ENCODE measurements around the gene INPP5B. TPM values are rescaled to one million over a fixed set of nuclear protein-coding genes. Genes with fewer than 3 reads are reported as not detected.
A peak's percentile ranks its signal among the peaks of the same experiment; 100 is the strongest.

Gene INPP5B
- total RNA-seq, 1 experiment from 2014 or later: 18.8 TPM

DNA sequence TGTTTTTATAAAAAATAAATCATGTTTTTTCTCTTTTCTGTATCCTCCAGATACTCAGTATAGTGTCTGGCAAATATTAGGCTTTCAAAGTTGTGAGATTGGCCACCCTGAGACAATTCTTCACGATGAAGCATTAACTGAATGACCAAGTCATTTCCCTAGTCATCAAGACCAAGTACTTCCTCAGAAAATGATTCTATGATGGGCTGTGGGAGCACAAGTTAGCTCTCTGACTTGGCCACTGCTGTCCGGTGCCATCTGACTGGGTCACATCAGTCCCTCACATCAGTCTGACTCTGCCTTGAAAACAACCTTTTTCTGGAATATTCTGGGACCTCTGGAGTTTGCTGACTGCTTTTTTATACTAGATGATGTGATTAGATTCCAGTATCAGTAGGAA, 125.4 kb downstream of the INPP5B start:
- Mint-ChIP-seq H3K4me1 (ENCODE audit: low read depth, unreplicated experiment) (no peaks in the 10 kb centered on the region), H3K4me3 (ENCODE audit: unreplicated experiment) (no peak overlapping the region), H3K36me3 (ENCODE audit: insufficient read depth, unreplicated experiment) (peaks cover 20% of the 10 kb centered on the region), H3K9me3 (ENCODE audit: unreplicated experiment) (no peaks in the 10 kb centered on the region), H3K27me3 (ENCODE audit: insufficient read depth, unreplicated experiment) (no peaks in the 10 kb centered on the region), H3K27ac (ENCODE audit: unreplicated experiment) (no peak overlapping the region)
- POLR2A ChIA-PET: no interaction called here
- CTCF ChIA-PET: no interaction called here
- Histone ChIP-seq H3K27me3 (replicated peaks; ENCODE audit: control insufficient read depth, insufficient read depth, low read length) (no peaks in the 10 kb centered on the region), H3K4me3 (ENCODE audit: low read depth, low read length) (no peak overlapping the region), H3K4me1 (no peaks in the 10 kb centered on the region), H3K36me3 (ENCODE audit: control insufficient read depth, insufficient read depth, low read length) (no peaks in the 10 kb centered on the region), H3K9me3 (no peaks in the 10 kb centered on the region)
- intact Hi-C loops (cut with micrococcal nuclease; ENCODE audit: unreplicated experiment): no loop called here
- TF ChIP-seq, protein P1, sequence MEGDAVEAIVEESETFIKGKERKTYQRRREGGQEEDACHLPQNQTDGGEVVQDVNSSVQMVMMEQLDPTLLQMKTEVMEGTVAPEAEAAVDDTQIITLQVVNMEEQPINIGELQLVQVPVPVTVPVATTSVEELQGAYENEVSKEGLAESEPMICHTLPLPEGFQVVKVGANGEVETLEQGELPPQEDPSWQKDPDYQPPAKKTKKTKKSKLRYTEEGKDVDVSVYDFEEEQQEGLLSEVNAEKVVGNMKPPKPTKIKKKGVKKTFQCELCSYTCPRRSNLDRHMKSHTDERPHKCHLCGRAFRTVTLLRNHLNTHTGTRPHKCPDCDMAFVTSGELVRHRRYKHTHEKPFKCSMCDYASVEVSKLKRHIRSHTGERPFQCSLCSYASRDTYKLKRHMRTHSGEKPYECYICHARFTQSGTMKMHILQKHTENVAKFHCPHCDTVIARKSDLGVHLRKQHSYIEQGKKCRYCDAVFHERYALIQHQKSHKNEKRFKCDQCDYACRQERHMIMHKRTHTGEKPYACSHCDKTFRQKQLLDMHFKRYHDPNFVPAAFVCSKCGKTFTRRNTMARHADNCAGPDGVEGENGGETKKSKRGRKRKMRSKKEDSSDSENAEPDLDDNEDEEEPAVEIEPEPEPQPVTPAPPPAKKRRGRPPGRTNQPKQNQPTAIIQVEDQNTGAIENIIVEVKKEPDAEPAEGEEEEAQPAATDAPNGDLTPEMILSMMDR (IDR thresholded peaks at IDR 0.05; ENCODE audit: insufficient read depth in 1 of 2, low read depth in 1 of 2, low read length in 1 of 2, severe bottlenecking in 1 of 2, unreplicated experiment in 1 of 2): no peak
- DNase-seq: no peak
- no TSS peak for BruUV-seq (replicated peaks)

DNA sequence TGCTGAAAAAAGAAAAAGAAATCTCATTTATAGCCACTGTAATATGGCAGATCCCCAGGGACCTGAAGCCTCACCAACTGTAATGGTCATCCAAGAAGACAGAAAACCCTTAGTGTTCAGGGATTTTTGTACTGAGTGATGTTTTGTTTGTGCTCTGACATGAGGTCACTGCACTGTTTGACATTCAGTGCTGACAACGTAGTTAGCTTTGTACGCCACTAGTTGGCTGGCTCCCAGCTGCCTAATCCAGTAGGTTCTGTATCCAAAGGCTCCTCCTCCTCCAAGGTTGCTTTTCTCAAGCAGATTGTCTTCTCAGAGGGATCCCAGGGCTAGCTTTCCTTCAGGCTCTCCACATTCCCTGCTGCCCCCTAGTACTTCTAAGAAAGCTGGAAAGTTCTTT, 129.4 kb downstream of the INPP5B start:
- intact Hi-C loops (cut with micrococcal nuclease; ENCODE audit: unreplicated experiment): no loop called here
- Histone ChIP-seq H3K27me3 (replicated peaks; ENCODE audit: control insufficient read depth, insufficient read depth, low read length) (no peaks in the 10 kb centered on the region), H3K9me3 (no peaks in the 10 kb centered on the region), H3K36me3 (ENCODE audit: control insufficient read depth, insufficient read depth, low read length) (no peaks in the 10 kb centered on the region), H3K4me1 (no peaks in the 10 kb centered on the region), H3K4me3 (ENCODE audit: low read depth, low read length) (no peak overlapping the region)
- TF ChIP-seq, protein P1 (IDR thresholded peaks at IDR 0.05; ENCODE audit: insufficient read depth in 1 of 2, low read depth in 1 of 2, low read length in 1 of 2, severe bottlenecking in 1 of 2, unreplicated experiment in 1 of 2): no peak
- no peaks in the 10 kb centered on the region for H3K4me1 Mint-ChIP-seq (ENCODE audit: low read depth, unreplicated experiment)
- H3K27me3 Mint-ChIP-seq (ENCODE audit: insufficient read depth, unreplicated experiment): no peaks in the 10 kb centered on the region
- H3K27ac Mint-ChIP-seq (ENCODE audit: unreplicated experiment): no peak overlapping the region
- peaks cover 45% of the 10 kb centered on the region for H3K36me3 Mint-ChIP-seq (ENCODE audit: insufficient read depth, unreplicated experiment)
- no TSS peak for BruUV-seq (replicated peaks)
- POLR2A ChIA-PET: interaction anchor here (0.9 kb wide), 1 partner anchor 9 kb away, joined by 4 read pairs; the partner anchor contains the start of genes C1orf122 and YRDC
- H3K4me3 Mint-ChIP-seq (ENCODE audit: unreplicated experiment): no peak overlapping the region
- CTCF ChIA-PET: interaction anchor here (0.6 kb wide), 1 partner anchor 344 kb away, joined by 4 read pairs; no protein-coding TSS in a partner anchor
- H3K9me3 Mint-ChIP-seq (ENCODE audit: unreplicated experiment): no peaks in the 10 kb centered on the region
- DNase-seq: peak in 1 of 2 experiments; percentile 20

DNA sequence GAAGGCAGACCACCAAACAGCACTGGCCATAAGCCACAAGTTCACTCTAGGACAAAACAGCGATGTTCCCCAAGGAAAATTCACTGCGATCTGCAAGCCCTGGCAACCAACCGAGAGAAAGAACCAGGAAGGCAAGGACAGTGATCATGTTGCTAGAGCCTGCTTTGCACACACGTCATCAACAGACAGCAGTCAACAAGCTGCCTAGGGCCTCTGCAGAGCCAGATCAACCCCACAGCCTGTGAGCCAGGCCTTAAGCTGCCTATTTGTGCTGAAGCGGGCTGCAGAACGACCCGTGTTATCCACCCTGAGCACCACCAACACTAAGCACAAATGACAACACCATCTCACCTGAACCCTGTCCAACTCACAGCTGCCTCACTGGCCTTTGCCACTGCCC, 132.6 kb downstream of the INPP5B start:
- POLR2A ChIA-PET: no interaction called here
- Histone ChIP-seq H3K4me1 (peaks cover under 1% of the 10 kb centered on the region; the same call in 1 of the 2 replicates), H3K9me3 (no peaks in the 10 kb centered on the region), H3K36me3 (ENCODE audit: control insufficient read depth, insufficient read depth, low read length) (no peaks in the 10 kb centered on the region), H3K4me3 (ENCODE audit: low read depth, low read length) (no peak overlapping the region), H3K27me3 (replicated peaks; ENCODE audit: control insufficient read depth, insufficient read depth, low read length) (no peaks in the 10 kb centered on the region)
- Mint-ChIP-seq H3K27me3 (ENCODE audit: insufficient read depth, unreplicated experiment) (no peaks in the 10 kb centered on the region), H3K9me3 (ENCODE audit: unreplicated experiment) (no peaks in the 10 kb centered on the region), H3K36me3 (ENCODE audit: insufficient read depth, unreplicated experiment) (peaks cover 47% of the 10 kb centered on the region), H3K27ac (ENCODE audit: unreplicated experiment) (no peak overlapping the region), H3K4me3 (ENCODE audit: unreplicated experiment) (no peak overlapping the region), H3K4me1 (ENCODE audit: low read depth, unreplicated experiment) (no peaks in the 10 kb centered on the region)
- intact Hi-C loops (cut with micrococcal nuclease; ENCODE audit: unreplicated experiment): loop anchor here (5.0 kb wide), 1 partner anchor 43 kb away; the partner anchor contains the start of gene MTF1
- TF ChIP-seq, protein P1 (IDR thresholded peaks at IDR 0.05; ENCODE audit: insufficient read depth in 1 of 2, low read depth in 1 of 2, low read length in 1 of 2, severe bottlenecking in 1 of 2, unreplicated experiment in 1 of 2): no peak
- DNase-seq: no peak
- CTCF ChIA-PET: no interaction called here
- BruUV-seq (replicated peaks): no TSS peak
